Gastrocnemius medialis (tissue), 4 donors: ENCODE data around the gene CDC123. TPM values are rescaled to one million over a fixed set of nuclear protein-coding genes. Genes with fewer than 3 reads are reported as not detected.

Experiments used
- ATAC-seq, 2 donors: fragments of 150-250 bp; one replicate each; pipeline ENCODE4 v1.9.1; 2016
- DNase-seq, 2 donors: peaks; one replicate each; pipeline ENCODE4 v3.0.0-alpha.2; 2019
- H3K27ac ChIP-seq, 4 donors: fragments of 200-600 bp; sonication (generic); 1 replicate in 1 of 4; 2 replicates in 3 of 4; pipeline ENCODE4 v1.5.1; 2016 to 2018; ENCODE audit warnings: mild to moderate bottlenecking in 2 of 4, moderate library complexity in 1 of 4
- H3K27me3 ChIP-seq, 3 donors: fragments of 200-600 bp; sonication (generic) in 2 of 3; 1 replicate in 1 of 3; 2 replicates in 2 of 3; pipeline versions ENCODE4 v1.5.1 to v1.6.0; 2016 to 2019; ENCODE audit warnings: mild to moderate bottlenecking in 1 of 3, moderate library complexity in 1 of 3
- H3K36me3 ChIP-seq, 2 donors: fragments of 200-600 bp; sonication (generic) in 1 of 2; one replicate each; pipeline ENCODE4 v1.5.1; 2017 to 2018
- H3K4me1 ChIP-seq, 2 donors: fragments of 200-600 bp; sonication (generic) in 1 of 2; one replicate each; pipeline ENCODE4 v1.5.1; 2016 to 2017; ENCODE audit warnings: mild to moderate bottlenecking in 2 of 2
- H3K4me3 ChIP-seq, 4 donors: fragments of 200-600 bp; sonication (generic) in 3 of 4; 1 replicate in 1 of 4; 2 replicates in 3 of 4; pipeline ENCODE4 v1.5.1; 2016 to 2019; ENCODE audit warnings: mild to moderate bottlenecking in 2 of 4
- H3K9me3 ChIP-seq, 3 donors: fragments of 200-600 bp; sonication (generic) in 2 of 3; 1 replicate in 1 of 3; 2 replicates in 2 of 3; pipeline ENCODE4 v1.5.1; 2016 to 2019
- CTCF ChIP-seq, 5 experiments: fragments of 450-650 bp in 3 of 5; fragments of 200-600 bp in 2 of 5; sonication (generic) in 2 of 5; IDR thresholded peaks in 4 of 5; conservative IDR thresholded peaks in 1 of 5; 1 replicate in 4 of 5; 2 replicates in 1 of 5; pipeline ENCODE4 v1.5.1; 2016 to 2019; ENCODE audit warnings: antibody characterized with exemption in 5 of 5, mild to moderate bottlenecking in 3 of 5, moderate library complexity in 3 of 5
- POLR2A ChIP-seq, 2 donors: fragments of 450-650 bp; IDR thresholded peaks; one replicate each; pipeline ENCODE4 v1.6.1; 2017; ENCODE audit warnings: antibody characterized with exemption in 2 of 2, mild to moderate bottlenecking in 2 of 2, moderate library complexity in 2 of 2
- in situ Hi-C, 4 donors: fragments of 200-750 bp; cut with MboI; loops; one replicate each; pipeline versions ENCODE4 v1.15.0 to v1.8.0; 2017; ENCODE audit warnings: low sequenced_read_pairs in 4 of 4
- intact Hi-C: fragments of 100-400 bp; cut with DNase I; formaldehyde crosslinking; loops from one replicate; pipeline ENCODE4 v1.15.1; 2023; ENCODE audit warnings: low total_unique reads
- total RNA-seq, 4 donors: library from RNA; depleted of rRNA; stranded (reverse); fragments of >200 nt; gene quantifications; one replicate each; pipeline versions ENCODE4 v1.1.0 to v1.2.3, GENCODE V29; 2016

The CDC123 gene
- total RNA-seq, 4 donors from 2014 or later, result 31.0 to 54.3 (median 37.9) TPM

- H3K4me3 ChIP-seq, result no peak overlapping the region
- DNase-seq, result no peak
- peaks cover 0 to 46% of the 10 kb centered on the region in 2 donors for H3K36me3 ChIP-seq
- no peaks in the 10 kb centered on the region for H3K4me1 ChIP-seq
- intact Hi-C loops, result no loop called here
- ATAC-seq, result no peak
- TF ChIP-seq CTCF (IDR thresholded peaks at IDR 0.05 in 4 of 5, conservative IDR thresholded peaks at IDR 0.05 in 1 of 5) (no peak), POLR2A (IDR thresholded peaks at IDR 0.05) (no peak)
- H3K9me3 ChIP-seq, result no peaks in the 10 kb centered on the region
- no peak overlapping the region for H3K27ac ChIP-seq
- no peaks in the 10 kb centered on the region for H3K27me3 ChIP-seq
- in situ Hi-C loops, result loop anchor here in 3 of 4 donors (25.0 kb wide), 4 partner anchors 636 to 836 kb away; no protein-coding TSS in a partner anchor
Measured at GRCh38 chr10:12251581-12251980, 55.6 kb downstream of the CDC123 start.

GRCh38 chr10:12252882-12253546 lies 57.0 kb downstream of the CDC123 start:
- no peak for TF ChIP-seq CTCF (IDR thresholded peaks at IDR 0.05 in 4 of 5, conservative IDR thresholded peaks at IDR 0.05 in 1 of 5)
- no peak for TF ChIP-seq POLR2A (IDR thresholded peaks at IDR 0.05)
- ATAC-seq (no peak), DNase-seq (no peak)
- no peaks in the 10 kb centered on the region for H3K4me1 ChIP-seq
- peaks cover 0 to 33% of the 10 kb centered on the region in 2 donors for H3K36me3 ChIP-seq
- intact Hi-C loops (no loop called here), in situ Hi-C loops (loop anchor here in 3 of 4 donors (25.0 kb wide), 4 partner anchors 634 to 834 kb away; no protein-coding TSS in a partner anchor)
- H3K9me3 ChIP-seq, result no peaks in the 10 kb centered on the region
- no peaks in the 10 kb centered on the region for H3K27me3 ChIP-seq
- H3K4me3 ChIP-seq, result no peak overlapping the region
- no peak overlapping the region for H3K27ac ChIP-seq

GRCh38 chr10:12255048-12255447 lies 59.1 kb downstream of the CDC123 start:
- Histone ChIP-seq H3K9me3 (no peaks in the 10 kb centered on the region), H3K36me3 (peaks cover 0 to 14% of the 10 kb centered on the region in 2 donors), H3K4me3 (no peak overlapping the region), H3K27ac (no peak overlapping the region), H3K27me3 (no peaks in the 10 kb centered on the region), H3K4me1 (no peaks in the 10 kb centered on the region)
- intact Hi-C loops, result no loop called here
- ATAC-seq, result no peak
- no peak for DNase-seq
- TF ChIP-seq POLR2A (IDR thresholded peaks at IDR 0.05), result no peak
- TF ChIP-seq CTCF (IDR thresholded peaks at IDR 0.05 in 4 of 5, conservative IDR thresholded peaks at IDR 0.05 in 1 of 5), result no peak
- in situ Hi-C loops, result loop anchor here in 3 of 4 donors (25.0 kb wide), 4 partner anchors 632 to 832 kb away; no protein-coding TSS in a partner anchor

GRCh38 chr10:12259988-12260387 lies 64.0 kb downstream of the CDC123 start:
- DNase-seq (no peak), ATAC-seq (no peak)
- in situ Hi-C loops (loop anchor here in 3 of 4 donors (5.0 to 25.0 kb wide), 6 partner anchors 452 to 827 kb away; no protein-coding TSS in a partner anchor), intact Hi-C loops (loop anchor here (5.0 to 10.0 kb wide), 2 partner anchors 397 to 645 kb away; no protein-coding TSS in a partner anchor)
- no peak for TF ChIP-seq CTCF (IDR thresholded peaks at IDR 0.05 in 4 of 5, conservative IDR thresholded peaks at IDR 0.05 in 1 of 5)
- no peak for TF ChIP-seq POLR2A (IDR thresholded peaks at IDR 0.05)
- Histone ChIP-seq H3K27me3 (no peaks in the 10 kb centered on the region), H3K27ac (no peak overlapping the region), H3K4me3 (no peak overlapping the region), H3K9me3 (no peaks in the 10 kb centered on the region), H3K4me1 (no peaks in the 10 kb centered on the region), H3K36me3 (no peaks in the 10 kb centered on the region)
